IMR-90 (cell line): ENCODE measurements around the gene DGKE. TPM values are rescaled to one million over a fixed set of nuclear protein-coding genes. Genes with fewer than 3 reads are reported as not detected.

Experiments
- ATAC-seq: fragments of 200-7000 bp; cut with Tn5 transposase; 2 replicates; pipeline ENCODE4 v1.9.1; 2020; ENCODE audit warnings: low read depth, mild to moderate bottlenecking, moderate library complexity
- BruUV-seq: library from RNA; stranded (reverse); fragments of 400-500 nt; replicated peaks from 2 replicates; lab custom pipeline; 2021; lab: Mats Ljungman, UMichigan
- CTCF ChIA-PET: fragments of 300-600 bp; formaldehyde crosslinking; extraction: SDS; loops from one replicate; lab custom pipeline; 2021; ENCODE audit warnings: antibody characterized with exemption; lab: Yijun Ruan, JAX
- POLR2A ChIA-PET: fragments of 300-600 bp; sonication (Branson Sonifier 250); formaldehyde crosslinking; loops from one replicate; lab custom pipeline; 2022; ENCODE audit warnings: antibody characterized with exemption; ENCODE audit not compliant: unreplicated experiment; lab: Charles Lee
- DNase-seq: peaks from one replicate; pipeline ENCODE4 v3.0.0; 2013
- H2AFZ ChIP-seq: replicated peaks from 2 replicates; pipeline ENCODE3; 2013; ENCODE audit warnings: low read length, mild to moderate bottlenecking; ENCODE audit not compliant: poor library complexity
- H2AK5ac ChIP-seq: 2 replicates; pipeline ENCODE4 v1.6.1; 2013; ENCODE audit warnings: low read depth, low read length, inconsistent platforms
- H2AK9ac ChIP-seq: replicated peaks from 2 replicates; pipeline ENCODE3; 2013; ENCODE audit warnings: mild to moderate bottlenecking, low read depth, low read length, moderate library complexity; ENCODE audit not compliant: poor library complexity
- H2BK120ac ChIP-seq: 2 replicates; pipeline ENCODE4 v1.6.1; 2013; ENCODE audit warnings: low read depth, low read length, inconsistent platforms
- H2BK15ac ChIP-seq: 3 replicates; pipeline ENCODE4 v1.6.1; 2013; ENCODE audit warnings: low read depth, low read length, inconsistent platforms
- H2BK20ac ChIP-seq: 2 replicates; pipeline ENCODE4 v1.6.1; 2013; ENCODE audit warnings: low read depth, mild to moderate bottlenecking, inconsistent platforms, low read length, moderate library complexity
- H2BK5ac ChIP-seq: 2 replicates; pipeline ENCODE4 v1.6.1; 2013; ENCODE audit warnings: mild to moderate bottlenecking, low read depth, low read length, inconsistent platforms; ENCODE audit not compliant: poor library complexity, severe bottlenecking
- H3K14ac ChIP-seq: replicated peaks from 2 replicates; pipeline ENCODE4 v1.6.1; 2013; ENCODE audit warnings: low read depth, low read length, inconsistent platforms
- H3K18ac ChIP-seq: 2 replicates; pipeline ENCODE4 v1.6.1; 2013; ENCODE audit warnings: low read depth, low read length, control low read depth
- H3K23ac ChIP-seq: 2 replicates; pipeline ENCODE4 v1.6.1; 2013; ENCODE audit warnings: low read depth, low read length, inconsistent platforms
- H3K27ac ChIP-seq: 2 replicates; pipeline ENCODE4 v1.5.1; 2013; ENCODE audit warnings: mild to moderate bottlenecking, control low read depth, low read length; ENCODE audit not compliant: insufficient read depth
- H3K27me3 ChIP-seq: 2 replicates; pipeline ENCODE4 v1.6.1; 2013; ENCODE audit warnings: low read length; ENCODE audit not compliant: control insufficient read depth, insufficient read depth
- H3K36me3 ChIP-seq: 2 replicates; pipeline ENCODE4 v1.6.1; 2013; ENCODE audit warnings: low read length, mixed read lengths; ENCODE audit not compliant: control insufficient read depth, insufficient read depth
- H3K4ac ChIP-seq: 2 replicates; pipeline ENCODE4 v1.6.1; 2013; ENCODE audit warnings: low read depth, low read length, inconsistent platforms
- H3K4me1 ChIP-seq: 2 replicates; pipeline ENCODE4 v1.6.1; 2013; ENCODE audit warnings: low read length, mixed read lengths; ENCODE audit not compliant: control insufficient read depth, insufficient read depth
- H3K4me2 ChIP-seq: 2 replicates; pipeline ENCODE4 v1.6.1; 2013; ENCODE audit warnings: low read depth, mild to moderate bottlenecking, control low read depth, low read length, moderate library complexity
- H3K4me3 ChIP-seq: 2 replicates; pipeline ENCODE4 v1.5.1; 2013; ENCODE audit warnings: low read depth, mild to moderate bottlenecking, control low read depth, low read length, moderate library complexity; ENCODE audit not compliant: insufficient read depth
- H3K56ac ChIP-seq: 2 replicates; pipeline ENCODE4 v1.6.1; 2013; ENCODE audit warnings: low read length, inconsistent platforms; ENCODE audit not compliant: insufficient read depth; ENCODE audit errors: extremely low read depth
- H3K79me1 ChIP-seq, 2 experiments: 2 replicates each; pipeline ENCODE4 v1.6.1; 2013; ENCODE audit warnings: low read length in 2 of 2, inconsistent platforms in 1 of 2, low read depth in 1 of 2
- H3K9ac ChIP-seq: 2 replicates; pipeline ENCODE4 v1.6.1; 2013; ENCODE audit warnings: low read depth, low read length, control low read depth
- H3K9me1 ChIP-seq: 2 replicates; pipeline ENCODE4 v1.6.1; 2013; ENCODE audit warnings: low read length, inconsistent platforms; ENCODE audit not compliant: insufficient read depth
- H3K9me3 ChIP-seq: 2 replicates; pipeline ENCODE4 v1.6.1; 2013; ENCODE audit warnings: low read length; ENCODE audit not compliant: control insufficient read depth, insufficient read depth
- H4K20me1 ChIP-seq: 2 replicates; pipeline ENCODE4 v1.6.1; 2013; ENCODE audit warnings: low read length, inconsistent platforms; ENCODE audit not compliant: insufficient read depth
- H4K5ac ChIP-seq: 2 replicates; pipeline ENCODE4 v1.6.1; 2013; ENCODE audit warnings: mild to moderate bottlenecking, low read depth, low read length, control low read depth
- H4K8ac ChIP-seq, 2 experiments: 2 replicates each; pipeline ENCODE4 v1.6.1; 2013; ENCODE audit warnings: low read depth in 2 of 2, low read length in 2 of 2, control low read depth in 1 of 2, inconsistent platforms in 1 of 2
- H4K91ac ChIP-seq: 2 replicates; pipeline ENCODE4 v1.6.1; 2013; ENCODE audit warnings: low read depth, low read length, inconsistent platforms; ENCODE audit not compliant: insufficient read depth
- MAZ ChIP-seq: IDR thresholded peaks from 2 replicates; pipeline ENCODE4 v1.6.1; 2012; ENCODE audit warnings: low read depth, mild to moderate bottlenecking, low read length, improper control_type of control experiment, moderate library complexity, borderline replicate concordance
- NFE2L2 ChIP-seq: fragments of 150-350 bp; IDR thresholded peaks from 2 replicates; pipeline ENCODE4 v1.6.1; 2016; ENCODE audit warnings: low read depth, mild to moderate bottlenecking, low read length
- WGBS, 2 experiments: methylation state at CpG; one replicate each; pipeline versions ENCODE4 v1.1.5 to v1.1.7; 2013; ENCODE audit warnings: missing lambda C conversion rate in 2 of 2; ENCODE audit not compliant: insufficient read length in 1 of 2; ENCODE audit errors: extremely low coverage in 2 of 2; 5-methylcytosine and 5-hydroxymethylcytosine counted together
- dilution Hi-C: fragments of 300-500 bp; cut with HindIII; formaldehyde crosslinking; loops from one replicate; pipeline ENCODE4 v1.14.3; 2018; ENCODE audit warnings: low sequenced_read_pairs; ENCODE audit not compliant: unreplicated experiment
- in situ Hi-C: fragments of 300-500 bp; cut with MboI; formaldehyde crosslinking; loops from 3 replicates; pipeline ENCODE4 v1.14.3; 2019; ENCODE audit warnings: low sequenced_read_pairs, inconsistent platforms, mixed read lengths
- intact Hi-C: fragments of 100-400 bp; cut with micrococcal nuclease; formaldehyde crosslinking; loops from 2 replicates; pipeline ENCODE4 v1.10.0; 2022
- polyA plus RNA-seq, 3 experiments: library from polyadenylated mRNA; depleted of rRNA; stranded (reverse); fragments of >200 nt; gene quantifications; 2 replicates each; pipeline ENCODE4 v1.2.3, GENCODE V29; 2012; ENCODE audit warnings: low replicate concordance in 1 of 3
- total RNA-seq: library from RNA; depleted of rRNA; stranded (reverse); fragments of >200 nt; gene quantifications from 2 replicates; pipeline ENCODE4 v1.2.3, GENCODE V29; 2012
- TF ChIP-seq, protein P1 (sequence below): fragments of 150-350 bp; IDR thresholded peaks from 2 replicates; pipeline ENCODE4 v1.6.1; 2017; ENCODE audit warnings: mild to moderate bottlenecking, antibody characterized with exemption, low read length, low read depth

DGKE gene
- total and polyA plus RNA-seq, 2 of the 4 experiments (the other 2 are of a cell fraction), result 3.9 to 5.0 TPM

DNA sequence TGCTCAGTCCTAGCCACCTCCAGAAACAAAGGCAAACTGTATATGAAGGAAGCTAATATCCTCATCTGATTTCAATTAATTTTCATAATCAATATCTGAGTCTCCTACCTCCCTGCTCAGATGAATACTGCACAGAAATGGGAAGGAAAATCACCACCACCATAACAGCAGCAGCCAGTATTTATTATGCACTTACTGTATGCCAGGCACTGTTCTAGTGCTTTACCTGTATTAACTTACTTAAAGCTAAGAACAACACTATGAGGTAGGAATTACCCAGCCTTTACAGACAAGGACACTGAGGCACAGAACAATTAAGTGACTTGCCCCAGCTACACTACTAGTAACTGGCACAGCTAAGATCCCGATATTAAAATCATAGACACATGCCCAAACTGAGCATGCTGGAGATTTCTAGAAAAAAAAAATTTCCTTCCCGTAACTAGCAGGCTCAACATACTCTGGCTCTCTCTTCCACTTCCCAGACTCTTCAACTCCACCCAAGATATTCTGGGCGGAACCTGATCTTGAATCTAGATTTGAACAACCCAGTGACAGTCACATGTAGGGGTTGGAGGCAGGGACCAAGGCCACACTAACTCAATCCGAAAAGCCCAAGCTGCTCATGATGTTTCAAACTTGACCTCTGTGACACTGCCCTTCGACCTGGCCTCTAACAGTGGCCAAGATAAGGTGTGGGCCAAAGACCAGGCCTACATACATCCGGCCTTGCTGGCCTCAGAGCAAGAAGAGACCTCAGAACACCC is 76.0 kb downstream of the DGKE start:
- Histone ChIP-seq H3K9ac (no peak overlapping the region), H3K79me1 (peaks cover 39 to 76% of the 10 kb centered on the region in 2 experiments), H2BK5ac (no peak overlapping the region), H2AK9ac (no peak overlapping the region), H4K91ac (no peak overlapping the region), H4K20me1 (peaks cover 39% of the 10 kb centered on the region), H3K56ac (no peak overlapping the region), H3K27ac (no peak overlapping the region), H4K8ac (no peak overlapping the region), H2BK20ac (no peak overlapping the region), H3K18ac (no peak overlapping the region), H3K14ac (no peak overlapping the region), H2BK120ac (no peak overlapping the region), H2BK15ac (no peak overlapping the region), H3K9me1 (peaks cover 26% of the 10 kb centered on the region), H2AK5ac (no peak overlapping the region), H3K23ac (no peak overlapping the region), H3K27me3 (no peaks in the 10 kb centered on the region), H3K4me3 (no peak overlapping the region), H3K36me3 (peaks cover 16% of the 10 kb centered on the region), H3K9me3 (no peaks in the 10 kb centered on the region), H4K5ac (no peak overlapping the region), H3K4ac (no peak overlapping the region), H2AFZ (no peak overlapping the region), H3K4me1 (peaks cover 13% of the 10 kb centered on the region), H3K4me2 (no peak overlapping the region)
- ChIA-PET POLR2A (no interaction called here), CTCF (interaction anchor here (0.6 to 1.2 kb wide), 2 partner anchors 194 to 1129 kb away, joined by 4 read pairs; no protein-coding TSS in a partner anchor)
- ATAC-seq (no peak), DNase-seq (no peak)
- BruUV-seq, result no TSS peak
- 100% methylated on average over 1 of the region's 6 CpGs; no CpG with 5 or more reads in 1 of the 2 experiments for WGBS, 2 experiments
- TF ChIP-seq NFE2L2 (no peak), MAZ (no peak)
- TF ChIP-seq, protein P1, sequence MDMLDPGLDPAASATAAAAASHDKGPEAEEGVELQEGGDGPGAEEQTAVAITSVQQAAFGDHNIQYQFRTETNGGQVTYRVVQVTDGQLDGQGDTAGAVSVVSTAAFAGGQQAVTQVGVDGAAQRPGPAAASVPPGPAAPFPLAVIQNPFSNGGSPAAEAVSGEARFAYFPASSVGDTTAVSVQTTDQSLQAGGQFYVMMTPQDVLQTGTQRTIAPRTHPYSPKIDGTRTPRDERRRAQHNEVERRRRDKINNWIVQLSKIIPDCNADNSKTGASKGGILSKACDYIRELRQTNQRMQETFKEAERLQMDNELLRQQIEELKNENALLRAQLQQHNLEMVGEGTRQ, result no peak
- intact Hi-C loops, result no loop called here
- in situ Hi-C loops, result no loop called here
- dilution Hi-C loops, result no loop called here
